NK-92 treated with Interleukin-12 subunit alpha and Interleukin-12 subunit beta, amount 100 ng/mL, for 24 hours (cell line): ENCODE results near the gene ARSB.
"Not testable (repeated sequence)": the region's sequence is repeated elsewhere in the genome, so short reads cannot be mapped to it uniquely, and the experiment has no call there.

Experiments used
- DNase-seq: peaks from one replicate; lab custom pipeline; 2025; lab: John Stamatoyannopoulos, UW

ARSB gene

GRCh38 chr5:78899922-78900362 lies 85.2 kb downstream of the ARSB start:
- DNase-seq: peak; percentile 5

GRCh38 chr5:78896132-78896531 lies 89.0 kb downstream of the ARSB start:
- no peak for DNase-seq

GRCh38 chr5:78895616-78896015 lies 89.5 kb downstream of the ARSB start:
- DNase-seq: no peak

- DNase-seq: no peak
These were observed 91.0 kb downstream of the ARSB start for GRCh38 chr5:78893940-78894677.

- DNase-seq: no peak
These were observed 94.3 kb downstream of the ARSB start for GRCh38 chr5:78890667-78891379.

GRCh38 chr5:78889369-78890140 lies 95.6 kb downstream of the ARSB start:
- no peak for DNase-seq

GRCh38 chr5:78888580-78889368 lies 96.3 kb downstream of the ARSB start:
- DNase-seq: no peak

- no peak for DNase-seq
These were observed 97.6 kb downstream of the ARSB start for GRCh38 chr5:78887384-78888118.

GRCh38 chr5:78886341-78887230 lies 98.5 kb downstream of the ARSB start:
- DNase-seq: no peak

GRCh38 chr5:78881884-78882283 lies 103.2 kb downstream of the ARSB start:
- DNase-seq: no peak

- no peak for DNase-seq
These were observed 105.6 kb downstream of the ARSB start for GRCh38 chr5:78879516-78879915.

- not testable (repeated sequence) for DNase-seq
These were observed 119.0 kb downstream of the ARSB start for GRCh38 chr5:78866076-78866475.

- DNase-seq: no peak
These were observed 126.7 kb downstream of the ARSB start for GRCh38 chr5:78858364-78858763.

- no peak for DNase-seq
These were observed 130.1 kb downstream of the ARSB start for GRCh38 chr5:78855026-78855425.

- not testable (repeated sequence) for DNase-seq
These were observed 133.2 kb downstream of the ARSB start for GRCh38 chr5:78851891-78852290.

- DNase-seq: no peak
These were observed 139.6 kb downstream of the ARSB start for GRCh38 chr5:78845470-78845869.

- no peak for DNase-seq
These were observed 141.7 kb downstream of the ARSB start for GRCh38 chr5:78843436-78843835.

GRCh38 chr5:78841767-78842166 lies 143.3 kb downstream of the ARSB start:
- no peak for DNase-seq

GRCh38 chr5:78838753-78839152 lies 146.4 kb downstream of the ARSB start:
- DNase-seq: no peak

- DNase-seq: no peak
These were observed 147.3 kb downstream of the ARSB start for GRCh38 chr5:78837836-78838235.
